Esophagus squamous epithelium (tissue), 5 donors: Measurements from ENCODE around the gene TRIM41. TPM values are rescaled to one million over a fixed set of nuclear protein-coding genes. Genes with fewer than 3 reads are reported as not detected.

Source experiments
- DNase-seq: peaks from one replicate; lab custom pipeline; 2025; lab: John Stamatoyannopoulos, UW
- H3K27ac ChIP-seq, 4 donors: fragments of 200-600 bp; sonication (generic); one replicate each; pipeline ENCODE4 v1.5.1; 2016 to 2019; ENCODE audit warnings: mild to moderate bottlenecking in 1 of 4
- H3K27me3 ChIP-seq, 4 donors: fragments of 200-600 bp; sonication (generic); 1 replicate in 3 of 4; 2 replicates in 1 of 4; pipeline versions ENCODE4 v1.5.1 to v1.6.0; 2017 to 2021; ENCODE audit warnings: antibody characterized with exemption in 1 of 4
- H3K36me3 ChIP-seq, 3 donors: fragments of 200-600 bp; sonication (generic); one replicate each; pipeline ENCODE4 v1.5.1; 2016 to 2019
- H3K4me1 ChIP-seq, 3 donors: fragments of 200-600 bp; sonication (generic); one replicate each; pipeline ENCODE4 v1.5.1; 2017 to 2019
- H3K4me3 ChIP-seq, 4 donors: fragments of 200-600 bp; sonication (generic); 1 replicate in 3 of 4; 2 replicates in 1 of 4; pipeline ENCODE4 v1.5.1; 2016 to 2019; ENCODE audit warnings: mild to moderate bottlenecking in 2 of 4, moderate library complexity in 1 of 4
- H3K9me3 ChIP-seq, 3 donors: fragments of 200-600 bp; sonication (generic); one replicate each; pipeline ENCODE4 v1.5.1; 2016 to 2019
- CTCF ChIP-seq, 6 experiments: fragments of 450-650 bp in 4 of 6; fragments of 200-600 bp in 2 of 6; sonication (generic) in 2 of 6; IDR thresholded peaks; one replicate each; pipeline ENCODE4 v1.5.1; 2016 to 2019; ENCODE audit warnings: antibody characterized with exemption in 6 of 6, mild to moderate bottlenecking in 4 of 6, moderate library complexity in 4 of 6
- POLR2A ChIP-seq, 4 donors: fragments of 450-650 bp; IDR thresholded peaks; one replicate each; pipeline ENCODE4 v1.6.1; 2017; ENCODE audit warnings: antibody characterized with exemption in 4 of 4, mild to moderate bottlenecking in 4 of 4, moderate library complexity in 3 of 4
- WGBS, 2 donors: methylation state at CpG; one replicate each; pipeline ENCODE4 v1.1.5; 2018; 5-methylcytosine and 5-hydroxymethylcytosine counted together
- intact Hi-C: fragments of 100-400 bp; cut with DNase I; formaldehyde crosslinking; loops from one replicate; pipeline ENCODE4 v1.15.0; 2022
- total RNA-seq, 4 donors: library from RNA; depleted of rRNA; stranded (reverse); fragments of >200 nt; gene quantifications; one replicate each; pipeline ENCODE4 v1.1.0, GENCODE V29; 2016
- donor health status: DM: yes; HTN: yes; CAD: no.

Gene TRIM41
- total RNA-seq, 4 donors from 2014 or later = 12.0 to 22.1 (median 13.8) TPM

DNA sequence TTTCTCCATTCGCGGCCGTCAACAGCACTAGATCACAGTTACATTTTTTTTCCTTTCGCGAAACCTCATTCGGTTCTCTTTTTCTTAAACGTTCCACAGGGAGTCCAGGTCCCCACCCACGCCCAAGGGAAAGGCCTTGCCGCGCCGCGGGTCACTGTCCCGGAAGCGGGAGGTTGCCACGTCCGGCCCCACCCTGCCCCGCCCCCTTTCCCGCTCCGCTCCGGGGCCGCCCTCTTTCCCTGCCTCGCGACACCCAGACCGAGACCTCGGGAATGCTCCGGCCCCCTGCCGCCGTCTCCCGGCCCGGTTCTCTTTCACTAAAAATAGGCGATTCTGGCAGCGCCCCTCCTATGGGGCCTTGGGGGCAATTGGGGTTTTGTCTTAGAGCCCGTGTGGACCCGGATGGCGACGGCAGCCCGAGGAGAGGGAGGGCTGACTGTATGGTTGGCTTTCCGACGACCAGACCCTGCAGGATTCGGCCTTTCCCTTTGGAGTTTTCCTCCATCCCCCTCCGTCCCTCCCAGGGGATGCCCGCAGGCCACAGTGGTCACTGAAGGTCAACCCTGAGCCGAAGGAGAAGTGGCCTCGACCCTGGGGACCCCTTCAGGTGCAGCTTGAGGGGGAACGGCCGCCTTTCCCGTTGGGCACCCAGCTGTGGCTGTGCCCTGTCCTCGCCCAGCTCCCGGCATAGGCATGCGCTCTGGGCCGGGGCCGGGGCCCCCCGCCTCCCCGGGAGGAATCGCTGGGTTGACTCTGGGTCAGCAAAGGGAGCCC lies 23.4 kb downstream of the TRIM41 start:
- DNase-seq = no peak
- peaks cover 0 to 12% (median 4%) of the 10 kb centered on the region in 3 donors for H3K36me3 ChIP-seq
- H3K4me1 ChIP-seq = peaks cover 39 to 85% (median 58%) of the 10 kb centered on the region in 3 donors
- intact Hi-C loops = no loop called here
- TF ChIP-seq POLR2A (IDR thresholded peaks at IDR 0.05) (peak in 2 of 4 donors; percentile 43 to 81), CTCF (IDR thresholded peaks at IDR 0.05) (peak in 1 of 6 experiments; percentile 3)
- H3K9me3 ChIP-seq = no peaks in the 10 kb centered on the region
- 0 to 2% methylated on average over 16 to 22 of the region's 55 CpGs for WGBS, 2 donors
- H3K4me3 ChIP-seq = peak overlapping the region; percentile 57 to 97 (median 86)
- no peaks in the 10 kb centered on the region for H3K27me3 ChIP-seq
- peak overlapping the region; percentile 90 to 98 (median 96) for H3K27ac ChIP-seq

- peaks cover 0 to 21% (median 0%) of the 10 kb centered on the region in 3 donors for H3K36me3 ChIP-seq
- peak overlapping the region; percentile 76 to 97 (median 93) for H3K27ac ChIP-seq
- peak overlapping the region; percentile 57 to 97 (median 86) for H3K4me3 ChIP-seq
- H3K4me1 ChIP-seq = peaks cover 39 to 88% (median 51%) of the 10 kb centered on the region in 3 donors
- no peaks in the 10 kb centered on the region for H3K9me3 ChIP-seq
- TF ChIP-seq CTCF (IDR thresholded peaks at IDR 0.05) (no peak), POLR2A (IDR thresholded peaks at IDR 0.05) (no peak)
- H3K27me3 ChIP-seq = no peaks in the 10 kb centered on the region
- no peak for DNase-seq
- intact Hi-C loops = no loop called here
- WGBS, 2 donors = 58 to 74% methylated on average over 4 of the region's 4 CpGs
Measured at GRCh38 chr5:181248277-181248676, 25.2 kb downstream of the TRIM41 start.

DNA sequence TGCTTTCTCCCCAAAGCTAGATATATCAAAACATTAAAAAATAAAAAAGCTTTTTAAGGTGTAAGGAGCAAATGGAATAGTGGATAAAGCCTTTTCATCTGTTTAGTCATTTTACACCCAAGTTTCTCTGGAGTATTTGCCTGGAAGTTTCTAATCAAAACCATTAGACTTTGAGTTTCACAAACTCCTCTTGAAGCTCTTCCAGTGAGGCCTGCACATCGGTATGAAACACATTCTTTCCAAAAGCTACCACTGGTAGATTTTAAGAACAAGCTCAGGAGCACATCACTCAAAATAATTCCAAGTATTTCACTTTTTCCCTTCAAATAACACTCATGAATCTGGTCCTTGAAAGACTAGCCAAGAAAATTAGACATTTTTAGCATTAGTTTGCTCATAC lies 32.2 kb downstream of the TRIM41 start:
- no peaks in the 10 kb centered on the region for H3K9me3 ChIP-seq
- no peak for DNase-seq
- peaks cover 19 to 100% (median 50%) of the 10 kb centered on the region in 3 donors for H3K4me1 ChIP-seq
- 50 to 64% methylated on average over 1 of the region's 1 CpG for WGBS, 2 donors
- H3K4me3 ChIP-seq = no peak overlapping the region
- H3K27me3 ChIP-seq = no peaks in the 10 kb centered on the region
- TF ChIP-seq POLR2A (IDR thresholded peaks at IDR 0.05) (no peak), CTCF (IDR thresholded peaks at IDR 0.05) (no peak)
- H3K36me3 ChIP-seq = peaks cover 0 to 64% (median 0%) of the 10 kb centered on the region in 3 donors
- no peak overlapping the region for H3K27ac ChIP-seq
- intact Hi-C loops = no loop called here

- TF ChIP-seq CTCF (IDR thresholded peaks at IDR 0.05) = no peak
- no peak for TF ChIP-seq POLR2A (IDR thresholded peaks at IDR 0.05)
- DNase-seq = no peak
- no peak overlapping the region for H3K4me3 ChIP-seq
- H3K4me1 ChIP-seq = peaks cover 14 to 98% (median 43%) of the 10 kb centered on the region in 3 donors
- H3K27ac ChIP-seq = no peak overlapping the region
- intact Hi-C loops = no loop called here
- H3K9me3 ChIP-seq = no peaks in the 10 kb centered on the region
- 80 to 82% methylated on average over 7 of the region's 7 CpGs for WGBS, 2 donors
- H3K27me3 ChIP-seq = no peaks in the 10 kb centered on the region
- peaks cover 0 to 64% (median 0%) of the 10 kb centered on the region in 3 donors for H3K36me3 ChIP-seq
Measured at GRCh38 chr5:181255836-181256578, 32.9 kb downstream of the TRIM41 start.
